Measurements from ENCODE around the gene PVR.
A peak's percentile ranks its signal among the peaks of the same experiment; 100 is the strongest.
"Not testable (repeated sequence)": the region's sequence is repeated elsewhere in the genome, so short reads cannot be mapped to it uniquely, and the experiment has no call there.

Gene PVR

DNA sequence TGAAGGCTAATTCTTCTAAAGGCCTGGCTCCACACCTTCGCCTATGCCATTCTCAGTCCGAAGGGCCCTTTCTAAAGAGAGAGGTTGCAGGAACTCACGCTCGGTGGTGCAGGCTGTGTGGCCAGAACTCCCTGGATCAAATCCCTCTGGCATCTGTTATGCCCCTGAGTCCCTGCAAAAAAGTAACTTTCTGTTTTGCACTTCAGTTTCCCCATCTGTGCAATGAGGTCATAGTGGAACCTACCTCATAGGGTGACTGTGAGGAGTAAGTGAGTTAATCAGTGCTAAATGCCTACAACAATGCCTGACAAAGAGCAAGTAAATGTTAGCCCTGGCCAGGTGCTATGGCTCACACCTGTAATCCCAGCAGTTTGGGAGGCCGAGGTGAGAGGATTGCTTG is 23.0 kb upstream of the PVR start:
- DNase-seq, result no peak

DNA sequence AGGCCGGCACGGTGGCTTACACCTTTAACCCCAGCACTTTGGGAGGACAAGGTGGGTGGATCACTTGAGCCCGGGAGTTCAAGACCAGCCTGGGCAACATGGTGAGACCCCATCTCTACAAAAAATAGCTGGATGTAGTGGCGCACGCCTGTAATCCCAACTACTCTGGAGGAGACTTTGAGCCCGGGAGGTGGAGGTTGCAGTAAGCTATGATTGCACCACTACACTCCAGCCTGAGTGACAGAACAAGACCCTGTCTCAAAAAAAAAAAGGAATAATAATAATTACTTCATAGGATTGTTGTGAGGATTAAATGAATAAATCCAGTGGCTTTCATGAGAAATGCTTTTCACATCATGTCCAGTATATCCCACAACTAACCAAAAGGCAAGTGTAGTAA is 22.3 kb upstream of the PVR start:
- DNase-seq, result no peak

DNA sequence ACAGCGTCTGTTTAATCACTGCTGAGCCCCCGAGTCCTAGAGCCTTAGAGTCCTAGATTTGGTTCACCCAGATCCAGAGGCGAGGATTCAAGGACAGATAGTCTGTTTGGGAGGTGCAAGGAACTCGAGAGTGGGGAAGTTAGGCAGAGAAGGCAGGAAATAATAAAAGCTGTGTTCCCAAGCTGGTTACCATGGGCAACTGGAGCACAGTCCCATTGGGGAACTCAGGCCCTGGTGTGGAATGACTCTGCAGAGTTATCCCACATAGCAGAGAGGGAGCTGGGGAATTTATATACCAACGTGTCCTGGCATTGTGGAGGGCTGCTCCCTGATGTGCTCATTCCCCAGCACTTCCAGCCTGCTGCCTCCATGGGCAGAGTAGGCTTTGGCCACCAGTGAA is 20.6 kb upstream of the PVR start:
- DNase-seq, result peak; percentile 33

- DNase-seq, result no peak
These were observed 20.1 kb upstream of the PVR start for GRCh38 chr19:44623626-44624025.

GRCh38 chr19:44624840-44625354 is 18.8 kb upstream of the PVR start:
- DNase-seq, result no peak

DNA sequence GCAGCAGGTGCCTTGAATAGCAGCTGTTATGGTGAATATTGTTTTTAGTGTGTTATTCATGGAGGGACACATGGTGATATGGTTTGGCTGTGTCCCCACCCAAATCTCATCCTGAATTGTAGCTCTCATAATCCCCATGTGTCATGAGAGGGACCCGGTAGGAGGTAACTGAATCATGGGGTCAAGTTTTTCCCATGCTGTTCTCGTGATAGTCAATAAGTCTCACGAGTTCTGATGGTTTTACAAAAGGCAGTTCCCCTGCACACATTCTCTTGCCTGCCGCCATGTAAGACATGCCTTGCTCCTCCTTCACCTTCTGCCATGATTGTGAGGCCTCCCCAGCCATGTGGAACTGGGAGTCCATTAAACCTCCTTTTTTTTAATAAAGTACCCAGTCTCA is 18.1 kb upstream of the PVR start:
- not testable (repeated sequence) for DNase-seq

GRCh38 chr19:44626048-44626624 is 17.6 kb upstream of the PVR start:
- no peak for DNase-seq

DNA sequence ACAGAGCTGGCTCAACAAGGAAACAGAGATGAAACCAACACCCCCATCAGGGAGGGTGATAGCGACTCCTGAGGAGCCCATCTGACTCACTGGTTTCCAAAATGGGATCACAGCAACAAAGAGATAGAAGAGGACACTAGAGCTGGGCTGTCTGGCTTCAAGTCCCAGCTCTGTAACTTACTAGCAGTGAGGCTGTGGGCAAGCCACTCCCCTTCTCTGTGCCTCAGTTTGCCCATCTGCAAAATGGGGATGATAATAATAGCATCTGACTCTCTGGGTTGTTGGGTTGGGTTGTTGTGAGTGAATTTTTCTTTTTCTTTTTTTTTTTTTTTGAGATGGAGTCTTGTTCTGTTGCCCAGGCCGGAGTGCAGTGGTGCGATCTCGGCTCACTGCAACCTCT is 16.1 kb upstream of the PVR start:
- DNase-seq, result no peak

GRCh38 chr19:44628793-44629192 is 14.9 kb upstream of the PVR start:
- no peak for DNase-seq

DNA sequence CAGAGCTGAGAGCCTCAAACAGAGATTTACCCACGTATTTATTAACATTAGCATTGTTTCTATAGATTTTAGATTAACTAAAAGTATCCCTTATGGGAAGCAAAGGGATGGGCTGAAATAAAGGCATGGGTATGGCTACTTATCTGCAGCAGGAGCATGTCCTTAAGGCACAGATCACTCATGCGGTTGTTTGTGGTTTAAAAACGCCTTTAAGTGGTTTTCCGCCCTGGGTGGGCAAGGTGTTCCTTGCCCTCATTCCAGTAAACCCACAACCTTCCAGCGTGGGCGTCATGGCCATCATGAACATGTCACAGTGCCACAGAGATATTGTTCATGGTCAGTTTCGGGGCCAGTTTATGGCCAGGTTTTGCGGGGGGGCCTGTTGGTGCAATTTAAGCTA is 12.1 kb upstream of the PVR start:
- DNase-seq, result not testable (repeated sequence)

DNA sequence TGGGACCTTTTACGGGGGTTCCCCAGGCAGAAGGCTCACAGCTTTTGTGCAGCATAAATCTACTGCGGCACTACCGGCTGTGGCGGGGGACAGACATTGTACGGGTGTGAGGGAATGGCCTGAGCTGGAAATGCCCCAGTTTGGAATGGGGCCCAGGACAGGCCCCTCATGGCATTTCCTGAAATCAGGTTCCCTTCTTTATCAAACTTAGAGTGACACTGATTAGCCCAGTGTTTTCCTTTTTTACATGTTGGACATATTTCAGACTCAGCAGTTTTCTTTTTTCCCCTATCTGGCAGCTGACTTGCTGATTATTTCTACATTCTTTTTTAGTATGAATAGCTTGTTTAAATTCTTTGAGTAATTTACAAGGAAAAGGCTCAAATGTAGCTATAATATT is 9.7 kb upstream of the PVR start:
- not testable (repeated sequence) for DNase-seq

DNA sequence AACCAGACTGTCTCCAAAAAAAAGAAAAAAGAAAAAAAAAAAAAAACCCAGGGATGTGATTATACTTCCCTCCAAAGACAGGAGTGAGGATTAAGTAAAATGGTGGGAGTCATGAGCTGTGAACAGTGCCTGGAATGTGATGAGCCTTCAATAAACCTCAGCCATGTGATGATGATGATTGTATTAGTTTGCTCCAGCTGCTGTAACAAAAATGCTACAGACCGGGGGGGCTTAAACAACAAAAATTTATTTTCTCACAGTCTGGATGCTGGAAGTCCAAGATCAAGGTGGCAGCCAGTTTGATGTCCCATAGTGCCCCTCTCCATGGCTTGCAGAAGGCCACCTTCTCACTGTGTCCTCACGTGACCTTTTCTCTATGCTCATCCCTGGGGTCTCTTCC is 8.9 kb upstream of the PVR start:
- no peak for DNase-seq

GRCh38 chr19:44635581-44636438 is 7.9 kb upstream of the PVR start:
- DNase-seq, result no peak

DNA sequence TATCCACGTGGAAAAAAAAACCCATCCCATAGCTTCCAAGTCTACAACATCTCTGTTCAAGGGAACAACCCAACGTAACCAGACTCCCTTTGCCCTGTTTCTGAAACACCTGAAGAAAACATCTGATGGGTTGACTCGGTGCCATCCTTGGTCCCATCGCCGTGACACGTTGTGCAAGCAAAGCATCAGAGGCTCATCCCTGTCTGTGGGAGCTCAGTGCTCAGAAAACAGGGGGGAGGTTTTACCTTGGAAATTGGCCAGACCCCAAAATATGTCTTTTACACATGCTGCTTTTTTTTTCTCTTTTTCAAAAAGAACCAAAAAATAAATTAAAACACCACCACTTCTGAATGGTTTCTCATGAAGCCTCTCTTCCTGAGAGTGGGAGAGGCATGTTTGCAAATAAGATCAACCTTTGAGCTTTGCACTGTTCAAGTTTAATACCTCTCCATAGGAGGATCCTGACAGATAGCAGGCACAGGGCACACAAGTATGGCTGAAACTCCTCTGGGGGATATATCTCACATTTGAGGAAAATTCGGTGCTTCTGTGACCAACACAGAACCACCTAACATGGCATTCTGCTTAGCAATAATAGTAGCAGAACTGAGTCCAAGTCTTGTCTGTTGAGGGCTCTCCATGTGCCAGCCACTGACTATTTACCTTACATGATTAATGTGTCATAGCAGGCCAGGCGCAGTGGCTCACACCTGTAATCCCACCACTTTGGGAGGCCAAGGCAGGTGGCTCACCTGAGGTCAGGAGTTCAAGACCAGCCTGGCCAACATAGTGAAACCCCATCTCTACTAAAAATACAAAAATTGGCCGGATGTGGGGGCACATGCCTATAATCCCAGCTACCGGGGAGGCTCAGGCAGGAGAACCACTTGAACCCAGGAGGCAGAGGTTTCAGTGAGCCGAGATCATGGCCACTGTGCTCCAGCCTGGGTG is 7.0 kb upstream of the PVR start:
- DNase-seq, result no peak

DNA sequence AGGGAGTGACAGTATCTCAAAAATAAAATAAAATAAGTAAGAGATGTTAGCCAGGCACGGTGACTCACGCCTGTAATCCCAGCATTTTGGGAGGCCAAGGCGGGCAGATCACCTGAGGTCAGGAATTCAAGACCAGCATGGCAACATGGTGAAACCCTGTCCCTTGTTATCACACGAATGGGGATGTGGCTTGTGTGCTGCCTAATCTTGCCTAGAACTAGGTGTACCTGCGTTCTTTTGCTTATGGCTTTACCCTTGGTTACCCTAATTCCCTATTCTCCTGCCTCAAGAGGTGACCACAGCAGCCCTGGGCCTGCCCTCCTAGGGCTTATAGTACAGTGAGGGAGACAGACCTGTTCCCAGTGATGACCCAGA is 6.3 kb upstream of the PVR start:
- DNase-seq, result no peak

DNA sequence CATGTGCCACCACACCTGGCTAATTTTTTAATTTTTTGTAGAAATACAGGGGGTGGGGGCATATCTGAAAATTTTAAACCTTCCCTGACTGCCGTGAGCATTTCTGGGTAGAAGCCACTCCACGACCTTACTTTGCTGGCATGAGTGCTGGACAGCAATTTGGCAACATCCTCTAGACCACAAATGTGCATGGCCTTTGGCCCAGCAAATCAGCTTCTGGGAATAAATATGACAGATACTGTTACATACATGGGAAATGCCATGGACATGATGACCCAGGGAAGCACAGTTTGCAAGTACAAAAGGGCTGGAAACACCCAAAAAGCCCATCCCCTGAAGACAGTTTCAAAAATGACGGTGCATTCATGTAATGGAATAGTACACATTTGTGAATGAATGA is 3.2 kb upstream of the PVR start:
- no peak for DNase-seq

DNA sequence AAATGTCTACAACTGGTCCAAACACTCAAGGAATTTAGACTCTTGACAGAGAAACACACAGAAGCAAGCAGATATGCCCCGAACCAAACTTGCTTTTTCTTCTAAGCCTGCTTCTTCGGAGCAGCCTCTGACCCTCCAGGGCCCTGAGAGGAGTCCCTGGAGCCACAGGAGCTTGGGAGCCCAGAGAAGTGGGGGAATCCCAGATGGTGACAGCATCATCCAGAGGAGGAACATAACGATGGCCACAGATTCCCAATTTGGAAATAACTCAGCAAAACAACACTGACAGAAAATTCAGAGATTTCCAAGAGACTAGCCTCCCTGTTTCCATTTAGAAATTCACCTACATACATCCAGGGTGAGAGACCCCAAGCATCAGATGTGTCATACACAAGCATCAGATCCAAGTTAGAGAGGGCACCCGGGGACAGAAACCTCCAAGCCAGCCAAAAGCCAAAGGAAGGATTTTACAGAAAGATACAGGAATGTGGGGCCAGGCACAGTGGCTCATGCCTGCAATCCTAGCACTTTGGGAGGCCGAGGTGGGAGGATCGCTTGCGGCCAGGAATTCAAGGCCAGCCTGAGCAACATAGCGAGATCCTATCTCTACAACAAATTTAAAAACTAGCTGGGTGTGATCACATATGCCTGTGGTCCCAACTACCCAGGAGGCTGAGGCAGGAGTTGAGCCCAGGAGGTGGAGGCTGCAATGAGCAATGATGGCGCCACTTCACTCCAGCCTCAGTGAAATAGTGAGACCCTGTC is 2.0 kb upstream of the PVR start:
- DNase-seq, result no peak

GRCh38 chr19:44642377-44642776 is 1.3 kb upstream of the PVR start:
- no peak for DNase-seq

GRCh38 chr19:44644402-44645016 is 799 bp downstream of the PVR start:
- peak; percentile 74 for DNase-seq

DNA sequence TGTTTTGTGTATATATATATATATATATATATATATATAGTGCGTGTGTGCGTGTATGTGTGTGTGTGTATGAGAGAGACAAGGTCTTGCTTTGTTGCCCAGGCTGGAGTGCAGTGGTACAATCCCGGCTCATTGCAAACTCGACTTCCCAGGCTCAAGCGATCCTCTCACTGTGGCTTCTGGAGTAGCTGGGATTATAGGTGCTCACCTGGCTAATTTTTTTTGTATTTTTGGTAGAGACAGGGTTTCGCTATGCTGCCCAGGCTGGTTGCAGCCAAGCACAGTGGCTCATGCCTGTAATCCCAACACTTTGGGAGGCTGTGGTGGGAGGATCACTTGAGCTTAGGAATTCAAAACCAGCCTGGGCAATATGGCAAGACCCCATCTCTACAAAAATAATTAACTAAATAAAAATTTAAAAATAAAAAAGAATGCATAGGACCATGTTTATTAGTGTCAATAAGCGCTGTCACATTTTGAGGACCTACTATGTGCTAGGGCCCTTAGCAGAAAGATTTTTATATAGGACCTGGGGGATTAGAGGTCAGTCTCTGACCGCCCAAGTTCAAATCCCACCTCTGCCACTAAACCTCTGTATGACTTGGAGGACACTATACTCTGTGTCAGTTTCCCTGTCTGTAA is 1.8 kb downstream of the PVR start:
- peak; percentile 23 for DNase-seq

DNA sequence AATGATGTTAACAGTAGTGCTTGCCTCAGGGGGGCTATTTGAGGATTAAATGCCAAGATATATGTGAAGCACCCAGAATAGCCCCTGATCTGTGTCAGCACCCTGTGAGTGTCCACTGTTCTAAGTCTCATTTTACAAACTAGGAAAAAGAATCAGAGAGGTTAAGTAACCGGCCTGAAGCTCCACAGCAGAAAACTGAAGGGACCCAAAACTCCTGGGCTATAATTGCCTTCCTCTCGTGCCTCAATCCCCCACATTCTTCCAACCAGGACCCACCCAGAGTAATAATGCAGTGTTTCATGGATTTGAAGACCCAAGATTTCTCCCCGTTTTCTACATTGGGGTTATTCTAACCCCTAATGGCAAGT is 2.3 kb downstream of the PVR start:
- no peak for DNase-seq

- no peak for DNase-seq
These were observed 3.4 kb downstream of the PVR start for GRCh38 chr19:44647144-44647543.

Measured in DMS53 (cell line).